Spinal cord (tissue), 10 donors: Measurements from ENCODE around the gene NID1. TPM values are rescaled to one million over a fixed set of nuclear protein-coding genes. Genes with fewer than 3 reads are reported as not detected.
A peak's percentile ranks its signal among the peaks of the same experiment; 100 is the strongest.

Source experiments
- DNase-seq, 6 donors: peaks; one replicate each; pipeline versions ENCODE4 v3.0.0 to v3.0.0-alpha.2; 2013 to 2015; ENCODE audit warnings: low spot score in 6 of 6, low read depth in 4 of 6
- H3K27ac ChIP-seq: one replicate; pipeline ENCODE4 v1.5.1; 2013; ENCODE audit warnings: low read depth, low read length, control low read depth
- H3K27me3 ChIP-seq: one replicate; pipeline ENCODE4 v1.6.1; 2013; ENCODE audit warnings: low read length; ENCODE audit not compliant: control insufficient read depth, insufficient read depth
- H3K36me3 ChIP-seq: one replicate; pipeline ENCODE4 v1.6.1; 2013; ENCODE audit warnings: low read length; ENCODE audit not compliant: control insufficient read depth, insufficient read depth
- H3K4me1 ChIP-seq: one replicate; pipeline ENCODE4 v1.6.1; 2013; ENCODE audit warnings: low read length; ENCODE audit not compliant: control insufficient read depth, insufficient read depth
- H3K4me3 ChIP-seq: one replicate; pipeline ENCODE4 v1.5.1; 2013; ENCODE audit warnings: low read depth, low read length, control low read depth
- H3K9me3 ChIP-seq: one replicate; pipeline ENCODE4 v1.6.1; 2013; ENCODE audit warnings: low read length; ENCODE audit not compliant: control insufficient read depth, insufficient read depth
- WGBS: methylation state at CpG from one replicate; pipeline ENCODE4 v1.1.5; 2013; ENCODE audit warnings: missing lambda C conversion rate; ENCODE audit not compliant: insufficient coverage; 5-methylcytosine and 5-hydroxymethylcytosine counted together
- long read RNA-seq, 4 donors: transcript quantifications; one replicate each; lab custom pipeline, GENCODE V29; 2026
- polyA plus RNA-seq, 2 donors: library from polyadenylated mRNA; unstranded; fragments of 120-200 nt; gene quantifications; one replicate each; pipeline ENCODE4 v1.2.1, GENCODE V29; 2013; ENCODE audit not compliant: insufficient read length in 2 of 2
- total RNA-seq, 2 donors: library from RNA; depleted of rRNA in 1 of 2; stranded (reverse); fragments of 120-200 nt in 1 of 2; fragments of >200 nt in 1 of 2; gene quantifications; one replicate each; pipeline versions ENCODE4 v1.2.3 to v1.2.4, GENCODE V29; 2013 to 2014
- donor health status: healthy.

The NID1 gene, protein sequence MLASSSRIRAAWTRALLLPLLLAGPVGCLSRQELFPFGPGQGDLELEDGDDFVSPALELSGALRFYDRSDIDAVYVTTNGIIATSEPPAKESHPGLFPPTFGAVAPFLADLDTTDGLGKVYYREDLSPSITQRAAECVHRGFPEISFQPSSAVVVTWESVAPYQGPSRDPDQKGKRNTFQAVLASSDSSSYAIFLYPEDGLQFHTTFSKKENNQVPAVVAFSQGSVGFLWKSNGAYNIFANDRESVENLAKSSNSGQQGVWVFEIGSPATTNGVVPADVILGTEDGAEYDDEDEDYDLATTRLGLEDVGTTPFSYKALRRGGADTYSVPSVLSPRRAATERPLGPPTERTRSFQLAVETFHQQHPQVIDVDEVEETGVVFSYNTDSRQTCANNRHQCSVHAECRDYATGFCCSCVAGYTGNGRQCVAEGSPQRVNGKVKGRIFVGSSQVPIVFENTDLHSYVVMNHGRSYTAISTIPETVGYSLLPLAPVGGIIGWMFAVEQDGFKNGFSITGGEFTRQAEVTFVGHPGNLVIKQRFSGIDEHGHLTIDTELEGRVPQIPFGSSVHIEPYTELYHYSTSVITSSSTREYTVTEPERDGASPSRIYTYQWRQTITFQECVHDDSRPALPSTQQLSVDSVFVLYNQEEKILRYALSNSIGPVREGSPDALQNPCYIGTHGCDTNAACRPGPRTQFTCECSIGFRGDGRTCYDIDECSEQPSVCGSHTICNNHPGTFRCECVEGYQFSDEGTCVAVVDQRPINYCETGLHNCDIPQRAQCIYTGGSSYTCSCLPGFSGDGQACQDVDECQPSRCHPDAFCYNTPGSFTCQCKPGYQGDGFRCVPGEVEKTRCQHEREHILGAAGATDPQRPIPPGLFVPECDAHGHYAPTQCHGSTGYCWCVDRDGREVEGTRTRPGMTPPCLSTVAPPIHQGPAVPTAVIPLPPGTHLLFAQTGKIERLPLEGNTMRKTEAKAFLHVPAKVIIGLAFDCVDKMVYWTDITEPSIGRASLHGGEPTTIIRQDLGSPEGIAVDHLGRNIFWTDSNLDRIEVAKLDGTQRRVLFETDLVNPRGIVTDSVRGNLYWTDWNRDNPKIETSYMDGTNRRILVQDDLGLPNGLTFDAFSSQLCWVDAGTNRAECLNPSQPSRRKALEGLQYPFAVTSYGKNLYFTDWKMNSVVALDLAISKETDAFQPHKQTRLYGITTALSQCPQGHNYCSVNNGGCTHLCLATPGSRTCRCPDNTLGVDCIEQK
- total RNA-seq (100 to 1,000 TPM in 1 of 2 donors, 10 to 100 TPM in 1; 93.0 to 160 TPM), polyA plus RNA-seq (10 to 100 TPM; 92.7 to 97.5 TPM)
- long read RNA-seq, donor 1, full-length matches to known transcripts, result 6 of 11 reads
- long read RNA-seq, donor 1, partial matches to known transcripts, result 5 of 11 reads
- long read RNA-seq, donor 1, other reads (novel, unspliced or antisense), result 0 of 11 reads
- long read RNA-seq, donor 2, full-length matches to known transcripts, result 2 of 2 reads
- long read RNA-seq, donor 2, partial matches to known transcripts, result 0 of 2 reads
- long read RNA-seq, donor 2, other reads (novel, unspliced or antisense), result 0 of 2 reads
- long read RNA-seq, donor 3, full-length matches to known transcripts, result 1 of 14 reads
- long read RNA-seq, donor 3, partial matches to known transcripts, result 13 of 14 reads
- long read RNA-seq, donor 3, other reads (novel, unspliced or antisense), result 0 of 14 reads
- long read RNA-seq, donor 4, full-length matches to known transcripts, result 6 of 41 reads
- long read RNA-seq, donor 4, partial matches to known transcripts, result 35 of 41 reads
- long read RNA-seq, donor 4, other reads (novel, unspliced or antisense), result 0 of 41 reads

DNA sequence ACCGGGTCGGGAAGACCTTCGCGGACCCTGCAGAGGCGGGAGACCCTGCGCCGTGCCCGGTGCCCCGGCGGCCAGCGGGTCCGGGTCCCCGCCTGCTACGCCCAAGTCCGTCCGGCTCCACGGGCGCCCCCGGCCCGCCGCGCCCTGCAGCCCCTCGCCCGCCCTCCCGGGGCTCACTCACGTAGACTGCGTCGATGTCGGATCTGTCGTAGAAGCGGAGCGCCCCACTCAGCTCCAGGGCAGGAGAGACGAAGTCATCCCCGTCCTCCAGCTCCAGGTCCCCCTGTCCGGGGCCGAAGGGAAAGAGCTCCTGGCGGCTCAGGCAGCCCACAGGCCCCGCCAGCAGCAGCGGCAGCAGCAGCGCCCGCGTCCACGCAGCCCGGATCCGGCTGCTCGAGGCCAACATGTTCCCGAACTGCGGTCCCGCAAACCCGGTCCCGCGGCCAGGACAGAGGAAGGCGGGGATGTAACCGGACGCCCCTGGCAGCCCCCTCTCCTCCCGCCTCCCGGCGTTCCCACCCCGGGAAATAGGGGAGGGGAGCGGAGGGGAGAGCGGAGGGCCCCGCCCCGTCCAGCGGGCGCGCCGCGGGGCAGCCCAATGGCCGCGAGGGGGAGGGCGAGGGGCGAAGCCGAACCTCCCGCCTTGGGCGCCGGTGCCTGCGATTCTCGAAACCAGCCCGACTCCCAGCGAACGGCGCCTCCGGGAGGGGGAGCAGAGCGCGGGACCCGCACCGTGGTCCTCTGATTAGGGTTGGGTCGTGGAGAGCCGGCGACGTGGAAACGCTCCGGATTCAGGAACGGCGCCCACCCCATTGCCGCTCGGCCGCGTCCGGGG, at the start of gene NID1:
NID1 (minus strand) TSS at position 417 of the 835 bp plus-strand sequence; CDS start at position 406, 11 bp downstream.
- Histone ChIP-seq H3K9me3 (no peaks in the 10 kb centered on the region), H3K27ac (peak within 1 kb of the TSS; percentile 91), H3K27me3 (peaks cover 23% of the 10 kb centered on the region), H3K4me1 (peaks cover 28% of the 10 kb centered on the region), H3K4me3 (peak within 1 kb of the TSS; percentile 76), H3K36me3 (no peaks in the 10 kb centered on the region)
- under 1% methylated on average over 88 of the region's 100 CpGs for WGBS
- DNase-seq, result peak in 5 of 6 donors; percentile 47 to 92 (median 69)

DNA sequence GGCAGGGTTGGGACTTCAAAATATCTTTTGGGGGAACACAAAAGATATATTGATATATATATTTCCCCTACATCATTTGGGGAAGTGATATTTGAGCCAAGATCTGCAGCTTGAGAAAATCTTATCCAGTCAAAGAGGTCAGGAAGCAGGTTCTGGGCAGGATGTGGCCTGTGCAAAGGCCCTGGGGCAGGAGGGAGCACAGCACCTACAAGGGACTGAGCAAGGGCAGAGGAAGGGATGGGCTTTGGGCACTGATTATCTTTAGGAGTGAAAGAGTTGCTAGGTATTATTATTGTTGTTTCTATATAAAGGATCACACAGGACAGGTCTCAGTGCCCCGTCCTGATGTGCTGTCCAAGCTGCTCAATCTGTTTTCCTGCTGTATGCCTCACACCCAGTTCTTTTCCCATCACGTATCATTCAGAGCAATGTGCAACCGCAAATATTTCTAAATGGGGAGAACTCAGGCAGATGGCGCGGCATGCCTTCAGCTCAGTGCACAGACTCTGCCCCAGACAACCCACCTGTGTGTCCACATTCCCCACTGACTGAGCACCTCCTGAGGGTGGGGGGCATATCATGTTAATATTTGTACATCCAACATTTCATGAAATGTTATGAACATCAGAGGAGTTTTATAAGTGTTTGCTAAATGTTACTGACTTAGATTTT, 49.3 kb upstream of the NID1 start:
- H3K4me3 ChIP-seq, result no peak overlapping the region
- no peak for DNase-seq
- H3K27ac ChIP-seq, result no peak overlapping the region
- H3K4me1 ChIP-seq, result peaks cover 6% of the 10 kb centered on the region
- 97% methylated on average over 5 of the region's 5 CpGs for WGBS
- H3K9me3 ChIP-seq, result no peaks in the 10 kb centered on the region
- H3K36me3 ChIP-seq, result no peaks in the 10 kb centered on the region
- H3K27me3 ChIP-seq, result no peaks in the 10 kb centered on the region

DNA sequence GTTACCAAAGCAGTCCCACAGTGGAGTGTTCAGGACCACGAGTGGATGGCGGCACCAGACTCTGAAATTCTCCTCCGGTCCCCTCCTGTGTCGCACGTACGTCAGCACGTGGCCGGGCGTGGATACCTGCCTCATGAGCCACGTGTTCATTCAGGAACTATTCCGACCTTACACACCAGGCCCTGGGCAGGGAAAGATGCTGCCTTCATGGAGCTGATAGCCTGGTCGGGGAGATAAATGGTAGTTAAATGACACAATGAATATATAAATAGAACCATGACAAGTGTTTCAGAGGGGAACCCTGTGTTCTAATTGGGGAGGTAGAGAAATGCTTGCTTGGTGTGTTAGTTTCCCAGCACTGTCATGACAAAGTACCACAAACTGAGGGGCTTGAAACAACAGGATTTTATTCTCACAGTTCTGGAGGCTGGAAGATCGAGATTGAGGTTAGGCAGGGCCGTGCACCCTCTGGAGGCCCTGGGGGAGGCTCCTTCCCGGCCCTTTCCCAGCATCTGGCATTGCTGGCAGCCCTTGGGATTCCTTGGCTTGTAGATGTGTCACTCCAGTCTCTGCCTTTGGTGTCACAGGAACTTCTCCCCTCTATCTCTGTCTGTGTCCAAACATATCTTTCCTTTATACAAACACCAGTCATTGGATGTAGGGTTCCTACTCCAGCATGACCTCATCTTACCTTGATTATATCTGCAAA, 48.6 kb upstream of the NID1 start:
- H3K4me1 ChIP-seq, result peaks cover 7% of the 10 kb centered on the region
- WGBS, result 90% methylated on average over 14 of the region's 15 CpGs
- no peaks in the 10 kb centered on the region for H3K36me3 ChIP-seq
- H3K4me3 ChIP-seq, result no peak overlapping the region
- DNase-seq, result no peak
- no peaks in the 10 kb centered on the region for H3K27me3 ChIP-seq
- no peak overlapping the region for H3K27ac ChIP-seq
- no peaks in the 10 kb centered on the region for H3K9me3 ChIP-seq

DNA sequence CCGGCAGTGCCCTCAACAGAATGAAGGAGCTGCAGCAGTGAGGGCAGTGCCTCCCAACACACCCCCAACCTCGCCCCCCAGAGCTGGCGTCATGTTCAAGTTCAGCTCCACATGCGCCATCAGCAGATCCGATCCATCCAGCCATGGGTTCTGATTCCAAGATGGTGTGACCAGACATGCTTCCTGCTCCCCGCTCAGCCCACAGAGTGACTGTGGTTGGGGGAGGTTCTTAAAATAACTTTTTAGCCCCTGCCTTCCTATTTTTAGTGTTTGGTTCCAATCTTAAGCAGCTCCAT, 47.4 kb upstream of the NID1 start:
- Histone ChIP-seq H3K27ac (no peak overlapping the region), H3K4me3 (no peak overlapping the region), H3K36me3 (no peaks in the 10 kb centered on the region), H3K4me1 (peaks cover 7% of the 10 kb centered on the region), H3K27me3 (no peaks in the 10 kb centered on the region), H3K9me3 (no peaks in the 10 kb centered on the region)
- WGBS, result 100% methylated on average over 1 of the region's 6 CpGs
- DNase-seq, result no peak

DNA sequence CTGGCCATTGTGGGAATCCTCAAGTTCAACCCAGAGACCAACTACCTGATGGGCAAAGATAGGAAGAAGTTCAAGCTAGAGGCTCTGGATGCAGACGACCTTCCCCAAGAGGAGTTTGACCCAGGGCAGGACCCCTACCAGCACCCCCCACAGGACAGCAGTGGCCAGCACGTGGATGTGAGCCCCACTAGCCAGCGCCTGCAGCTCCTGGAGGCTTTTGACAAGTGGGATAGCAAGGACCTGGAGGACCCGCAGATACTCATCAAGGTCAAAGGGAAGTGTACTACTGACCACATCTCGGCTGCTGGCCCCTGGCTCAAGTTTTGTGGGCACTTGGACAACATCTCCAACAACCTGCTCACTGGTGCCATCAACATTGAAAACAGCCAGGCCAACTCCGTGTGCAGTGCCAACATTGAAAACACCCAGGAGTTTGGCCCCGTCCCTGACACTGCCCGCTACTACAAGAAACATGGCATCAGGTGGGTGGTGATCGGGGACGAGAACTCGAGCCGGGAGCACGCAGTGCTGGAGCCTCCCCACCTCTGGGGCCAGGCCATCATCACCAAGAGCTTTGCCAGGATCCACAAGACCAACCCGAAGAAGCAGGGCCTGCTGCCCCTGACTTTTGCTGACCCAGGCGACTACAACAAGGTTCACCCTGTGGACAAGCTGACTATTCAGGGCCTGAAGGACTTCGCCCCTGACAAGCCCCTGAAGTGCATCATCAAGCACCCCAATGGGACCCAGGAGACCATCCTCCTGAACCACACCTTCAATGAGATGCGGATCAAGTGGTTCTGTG, 46.8 kb upstream of the NID1 start:
- Histone ChIP-seq H3K4me1 (peaks cover 7% of the 10 kb centered on the region), H3K27ac (no peak overlapping the region), H3K36me3 (no peaks in the 10 kb centered on the region), H3K27me3 (no peaks in the 10 kb centered on the region), H3K4me3 (no peak overlapping the region), H3K9me3 (no peaks in the 10 kb centered on the region)
- WGBS, result 92% methylated on average over 15 of the region's 17 CpGs
- no peak for DNase-seq

DNA sequence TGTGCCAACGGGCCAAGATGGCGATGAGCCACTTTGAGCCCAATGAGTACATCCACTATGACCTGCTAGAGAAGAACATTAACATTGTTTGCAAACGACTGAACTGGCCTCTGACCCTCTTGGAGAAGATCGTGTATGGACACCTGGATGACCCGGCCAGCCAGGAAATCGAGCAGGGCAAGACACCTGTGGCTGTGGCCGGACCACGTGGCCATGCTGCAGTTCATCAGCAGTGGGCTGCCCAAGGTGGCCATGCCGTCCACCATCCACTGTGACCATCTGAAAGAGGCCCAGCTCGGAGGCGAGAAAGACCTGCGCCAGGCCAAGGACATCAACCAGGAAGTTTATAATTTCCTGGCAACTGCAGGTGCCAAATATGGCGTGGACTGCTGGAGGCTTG, 45.2 kb upstream of the NID1 start:
- no peak overlapping the region for H3K4me3 ChIP-seq
- DNase-seq, result no peak
- no peak overlapping the region for H3K27ac ChIP-seq
- H3K27me3 ChIP-seq, result no peaks in the 10 kb centered on the region
- 97% methylated on average over 11 of the region's 13 CpGs for WGBS
- H3K4me1 ChIP-seq, result peaks cover 7% of the 10 kb centered on the region
- H3K9me3 ChIP-seq, result no peaks in the 10 kb centered on the region
- no peaks in the 10 kb centered on the region for H3K36me3 ChIP-seq

DNA sequence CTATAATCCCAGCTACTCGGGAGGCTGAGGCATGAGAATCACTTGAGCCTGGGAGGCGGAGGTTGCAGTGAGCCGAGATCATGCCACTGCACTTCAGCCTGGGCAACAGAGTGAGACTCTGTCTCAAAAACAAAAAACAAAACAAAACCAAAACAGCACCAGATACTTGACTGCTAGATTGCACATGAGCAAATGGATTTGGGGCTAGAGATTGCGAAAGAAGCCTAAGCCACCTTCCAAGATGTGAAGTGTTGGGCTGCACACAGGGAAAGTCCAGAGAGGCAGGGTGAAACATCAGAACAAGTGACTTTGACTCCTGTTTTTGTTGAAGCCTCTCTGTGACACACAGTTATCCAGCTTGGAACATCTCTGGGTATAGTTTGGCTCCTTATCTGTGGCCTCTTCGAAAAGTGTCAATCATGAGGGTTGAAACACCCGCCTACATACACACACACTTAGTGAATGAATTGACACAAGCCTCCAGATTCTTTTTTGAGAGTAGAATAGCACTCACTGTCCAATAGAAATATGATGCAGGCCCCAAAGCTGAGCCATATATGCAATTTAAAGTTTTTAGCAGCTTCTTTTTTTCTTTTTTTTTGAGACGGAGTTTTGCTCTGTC, 43.2 kb upstream of the NID1 start:
- 91% methylated on average over 4 of the region's 7 CpGs for WGBS
- Histone ChIP-seq H3K36me3 (no peaks in the 10 kb centered on the region), H3K4me3 (no peak overlapping the region), H3K27ac (no peak overlapping the region), H3K27me3 (no peaks in the 10 kb centered on the region), H3K4me1 (peaks cover 12% of the 10 kb centered on the region), H3K9me3 (no peaks in the 10 kb centered on the region)
- no peak for DNase-seq
